Muscle of leg (tissue), 16 donors: ENCODE measurements around the gene PABPC5. TPM values are rescaled to one million over a fixed set of nuclear protein-coding genes. Genes with fewer than 3 reads are reported as not detected.
A peak's percentile ranks its signal among the peaks of the same experiment; 100 is the strongest.

Source experiments
- DNase-seq: peaks from one replicate; pipeline ENCODE4 v3.0.0; 2013
- H3K27ac ChIP-seq: one replicate; pipeline ENCODE4 v1.5.1; 2013; ENCODE audit warnings: mild to moderate bottlenecking, low read length, control low read depth
- H3K27me3 ChIP-seq: one replicate; pipeline ENCODE4 v1.6.1; 2013; ENCODE audit warnings: low read length; ENCODE audit not compliant: control insufficient read depth, insufficient read depth
- H3K36me3 ChIP-seq: one replicate; pipeline ENCODE4 v1.6.1; 2013; ENCODE audit warnings: low read length; ENCODE audit not compliant: control insufficient read depth, insufficient read depth
- H3K4me1 ChIP-seq: one replicate; pipeline ENCODE4 v1.6.1; 2013; ENCODE audit warnings: low read length; ENCODE audit not compliant: control insufficient read depth, insufficient read depth
- H3K4me3 ChIP-seq: one replicate; pipeline ENCODE4 v1.5.1; 2013; ENCODE audit warnings: low read length, control low read depth
- H3K9me3 ChIP-seq: replicated peaks from 2 replicates; pipeline ENCODE4 v1.6.1; 2013; ENCODE audit warnings: low read depth, low read length; ENCODE audit not compliant: control insufficient read depth
- WGBS: methylation state at CpG from one replicate; pipeline ENCODE4 v1.1.5; 2013; ENCODE audit warnings: missing lambda C conversion rate; ENCODE audit not compliant: insufficient coverage; 5-methylcytosine and 5-hydroxymethylcytosine counted together
- long read RNA-seq, 11 donors: transcript quantifications; one replicate each; lab custom pipeline, GENCODE V29; 2026
- polyA plus RNA-seq, 8 donors: library from polyadenylated mRNA; unstranded; fragments of 120-200 nt; gene quantifications; one replicate each; pipeline versions ENCODE4 v1.2.1 to v1.2.3, GENCODE V29; 2013; ENCODE audit warnings: inconsistent platforms in 1 of 8, low replicate concordance in 1 of 8; ENCODE audit not compliant: insufficient read length in 8 of 8, insufficient read depth in 1 of 8
- total RNA-seq: library from RNA; stranded (reverse); fragments of 120-200 nt; gene quantifications from one replicate; pipeline ENCODE4 v1.2.4, GENCODE V29; 2013

PABPC5 gene
- total RNA-seq (5.1 TPM), polyA plus RNA-seq (1 to 10 TPM; 4.3 to 7.3 (median 5.8) TPM)
- long read RNA-seq, donor 1, partial matches to known transcripts: 0 of 1 reads
- long read RNA-seq, donor 1, other reads (novel, unspliced or antisense): 0 of 1 reads
- long read RNA-seq, donor 2: 0 reads
- long read RNA-seq, donor 3: 0 reads
- long read RNA-seq, donor 4, partial matches to known transcripts: 0 of 1 reads
- long read RNA-seq, donor 4, other reads (novel, unspliced or antisense): 0 of 1 reads
- long read RNA-seq, donor 5, transcript PABPC5-201 (2 exons, 3,221 nt): major isoform, 6 of 8 reads
- long read RNA-seq, donor 5, partial matches to known transcripts: 0 of 8 reads
- long read RNA-seq, donor 5, other reads (novel, unspliced or antisense): 0 of 8 reads
- long read RNA-seq, donor 6, partial matches to known transcripts: 0 of 2 reads
- long read RNA-seq, donor 6, other reads (novel, unspliced or antisense): 0 of 2 reads
- long read RNA-seq, donor 7, transcript PABPC5-201 (2 exons, 3,221 nt): major isoform, 6 of 6 reads
- long read RNA-seq, donor 7, partial matches to known transcripts: 0 of 6 reads
- long read RNA-seq, donor 7, other reads (novel, unspliced or antisense): 0 of 6 reads
- long read RNA-seq, donor 8: 0 reads
- long read RNA-seq, donor 9, partial matches to known transcripts: 0 of 3 reads
- long read RNA-seq, donor 9, other reads (novel, unspliced or antisense): 0 of 3 reads
- long read RNA-seq, donor 10, partial matches to known transcripts: 0 of 4 reads
- long read RNA-seq, donor 10, other reads (novel, unspliced or antisense): 0 of 4 reads
- long read RNA-seq, donor 11, partial matches to known transcripts: 0 of 2 reads
- long read RNA-seq, donor 11, other reads (novel, unspliced or antisense): 0 of 2 reads

DNA sequence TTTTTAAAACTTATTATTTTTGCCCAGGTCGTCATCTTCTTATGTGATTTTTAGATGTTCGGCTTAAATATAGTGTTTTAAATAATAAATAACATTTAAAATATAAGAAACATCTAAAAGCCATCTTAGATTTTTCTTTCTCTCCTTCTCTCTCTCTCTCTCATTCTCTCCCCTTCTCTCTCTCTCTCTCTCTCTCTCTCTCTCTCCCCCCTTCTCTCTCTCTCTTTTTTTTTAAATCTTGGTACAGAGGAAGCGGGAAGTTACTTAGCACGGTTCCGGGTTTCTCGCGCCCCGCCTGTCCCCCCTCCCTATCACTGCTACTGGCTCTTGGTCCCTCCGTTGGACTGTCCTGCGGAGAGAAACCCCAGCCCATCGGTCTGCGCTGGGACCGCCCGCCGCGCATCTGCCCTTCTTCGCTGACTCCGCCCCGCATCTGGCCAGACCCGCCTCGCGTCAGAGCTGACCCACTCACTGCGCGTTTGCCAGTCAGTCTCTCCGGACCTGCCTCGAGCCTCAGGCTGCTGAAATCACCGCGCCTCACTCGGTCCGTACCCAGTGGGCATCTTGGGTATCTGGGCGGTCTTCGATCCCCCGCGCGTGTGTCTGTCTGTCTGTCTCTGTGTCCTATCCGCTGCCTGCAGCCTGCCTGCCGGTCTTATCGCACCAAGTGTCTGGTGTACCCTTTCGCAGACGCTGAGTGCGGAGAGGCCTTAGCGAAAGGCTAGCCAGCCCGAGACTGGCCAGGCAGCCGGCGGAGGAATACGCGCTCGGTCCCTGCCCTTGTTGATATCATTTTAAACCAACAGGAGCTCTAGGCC lies at the start of gene PABPC5:
PABPC5 (plus strand) TSS at position 489 of the 818 bp plus-strand sequence. CDS start 739 bp downstream, outside the sequence.
- H3K36me3 ChIP-seq: no peaks in the 10 kb centered on the region

DNA sequence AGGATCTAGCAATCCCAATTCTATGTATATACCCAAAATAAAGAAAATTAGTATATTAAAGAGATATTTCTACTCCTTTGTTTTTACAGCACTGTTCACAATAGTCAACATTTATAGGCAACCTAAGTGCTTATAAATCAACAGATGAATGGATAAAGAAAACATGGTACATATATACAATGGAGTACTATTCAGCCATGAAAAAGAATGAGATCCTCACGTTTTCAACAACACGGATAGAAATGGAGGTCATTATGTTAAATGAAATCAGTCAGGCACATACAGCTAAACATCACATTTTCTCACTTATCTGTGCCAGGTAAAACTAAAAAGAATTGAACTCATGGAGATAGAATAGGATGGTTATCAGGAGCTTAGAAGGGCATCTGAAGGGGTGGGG lies 45.6 kb upstream of the PABPC5 start:
- no peaks in the 10 kb centered on the region for H3K4me1 ChIP-seq
- no peaks in the 10 kb centered on the region for H3K27me3 ChIP-seq
- H3K36me3 ChIP-seq: no peaks in the 10 kb centered on the region
- no CpG with 5 or more reads among the region's 2 CpGs for WGBS
- H3K9me3 ChIP-seq: peaks cover 2% of the 10 kb centered on the region
- no peak overlapping the region for H3K4me3 ChIP-seq
- H3K27ac ChIP-seq: no peak overlapping the region
- DNase-seq: no peak

More for the DNA sequence above, at the start of gene PABPC5:
- Histone ChIP-seq H3K4me3 (peak within 1 kb of the TSS; percentile 54), H3K27ac (peak within 1 kb of the TSS; percentile 94), H3K27me3 (peaks cover 16% of the 10 kb centered on the region), H3K9me3 (no peaks in the 10 kb centered on the region), H3K4me1 (peaks cover 2% of the 10 kb centered on the region)
- 6% methylated on average over 44 of the region's 48 CpGs for WGBS
- DNase-seq: peak; percentile 94

- no peaks in the 10 kb centered on the region for H3K9me3 ChIP-seq
- no peaks in the 10 kb centered on the region for H3K27me3 ChIP-seq
- DNase-seq: peak; percentile 9
- H3K27ac ChIP-seq: no peak overlapping the region
- H3K4me3 ChIP-seq: no peak overlapping the region
- H3K4me1 ChIP-seq: no peaks in the 10 kb centered on the region
- H3K36me3 ChIP-seq: no peaks in the 10 kb centered on the region
- no CpG with 5 or more reads among the region's 6 CpGs for WGBS
Observed at GRCh38 chrX:91414713-91415112, 19.9 kb upstream of the PABPC5 start.

DNA sequence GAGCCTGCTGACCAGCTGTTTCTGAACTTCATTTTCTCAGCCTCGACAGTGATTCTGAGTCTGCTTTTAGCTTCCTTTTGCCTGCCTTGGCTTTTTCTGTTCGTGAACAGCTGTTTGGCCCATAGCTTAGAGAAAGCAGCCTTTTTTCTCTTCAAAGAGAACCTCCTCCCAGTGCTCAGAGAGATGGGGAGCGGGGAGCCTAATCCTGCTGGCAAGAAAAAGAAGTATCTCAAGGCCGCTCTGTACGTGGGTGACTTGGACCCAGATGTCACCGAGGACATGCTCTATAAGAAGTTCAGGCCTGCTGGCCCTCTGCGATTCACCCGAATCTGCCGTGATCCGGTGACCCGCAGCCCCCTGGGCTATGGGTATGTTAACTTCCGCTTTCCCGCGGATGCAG lies 756 bp downstream of the PABPC5 start:
- Histone ChIP-seq H3K36me3 (no peaks in the 10 kb centered on the region), H3K4me3 (peak overlapping the region; percentile 54), H3K27ac (peak overlapping the region; percentile 94), H3K27me3 (peaks cover 16% of the 10 kb centered on the region), H3K9me3 (no peaks in the 10 kb centered on the region), H3K4me1 (peaks cover 2% of the 10 kb centered on the region)
- 18% methylated on average over 6 of the region's 14 CpGs for WGBS
- DNase-seq: peak; percentile 70
